ENCODE results near the gene N4BP2L1.
A peak's percentile ranks its signal among the peaks of the same experiment; 100 is the strongest.
"Not testable (repeated sequence)": the region's sequence is repeated elsewhere in the genome, so short reads cannot be mapped to it uniquely, and the experiment has no call there.

The N4BP2L1 gene

DNA sequence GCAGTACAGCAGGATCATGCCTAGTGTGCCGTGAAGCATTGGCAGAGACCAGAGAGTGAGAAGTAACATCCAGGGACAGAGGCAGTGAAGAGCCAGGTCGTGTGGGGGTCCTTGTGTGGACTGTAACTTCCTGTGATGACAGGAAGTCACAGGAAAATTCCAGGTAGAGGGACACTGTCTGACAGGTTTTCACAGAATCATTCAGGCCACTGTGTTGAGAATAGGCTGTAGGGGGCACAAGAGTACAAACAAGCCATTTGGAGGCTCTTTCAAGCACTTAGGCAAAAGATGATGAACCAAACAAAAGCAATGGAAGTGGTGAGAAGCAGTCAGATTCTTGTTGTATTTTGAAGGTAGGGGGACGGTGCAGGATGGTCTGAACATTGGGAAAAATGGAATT is 46.4 kb downstream of the N4BP2L1 start:
- Histone ChIP-seq H3K27me3 (no peaks in the 10 kb centered on the region), H3K9me3 (no peaks in the 10 kb centered on the region), H3K4me1 (no peaks in the 10 kb centered on the region), H3K4me3 (ENCODE audit: low read depth, low read length) (no peak overlapping the region), H3K36me3 (peaks cover 25% of the 10 kb centered on the region)
- peak; percentile 84 for TF ChIP-seq CTCF (IDR thresholded peaks at IDR 0.05; ENCODE audit: low read depth, low read length)
- DNase-seq, result peak; percentile 19

- H3K27me3 ChIP-seq, result no peaks in the 10 kb centered on the region
- no peak overlapping the region for H3K4me3 ChIP-seq (ENCODE audit: low read depth, low read length)
- TF ChIP-seq CTCF (IDR thresholded peaks at IDR 0.05; ENCODE audit: low read depth, low read length), result no peak
- H3K4me1 ChIP-seq, result no peaks in the 10 kb centered on the region
- no peaks in the 10 kb centered on the region for H3K9me3 ChIP-seq
- no peak for DNase-seq
- H3K36me3 ChIP-seq, result peaks cover 6% of the 10 kb centered on the region
Observed at GRCh38 chr13:32378012-32378411, 49.9 kb downstream of the N4BP2L1 start.

GRCh38 chr13:32376642-32377415 is 51.1 kb downstream of the N4BP2L1 start:
- TF ChIP-seq CTCF (IDR thresholded peaks at IDR 0.05; ENCODE audit: low read depth, low read length), result no peak
- H3K36me3 ChIP-seq, result peaks cover 5% of the 10 kb centered on the region
- no peak overlapping the region for H3K4me3 ChIP-seq (ENCODE audit: low read depth, low read length)
- no peaks in the 10 kb centered on the region for H3K27me3 ChIP-seq
- H3K4me1 ChIP-seq, result no peaks in the 10 kb centered on the region
- H3K9me3 ChIP-seq, result no peaks in the 10 kb centered on the region
- no peak for DNase-seq

DNA sequence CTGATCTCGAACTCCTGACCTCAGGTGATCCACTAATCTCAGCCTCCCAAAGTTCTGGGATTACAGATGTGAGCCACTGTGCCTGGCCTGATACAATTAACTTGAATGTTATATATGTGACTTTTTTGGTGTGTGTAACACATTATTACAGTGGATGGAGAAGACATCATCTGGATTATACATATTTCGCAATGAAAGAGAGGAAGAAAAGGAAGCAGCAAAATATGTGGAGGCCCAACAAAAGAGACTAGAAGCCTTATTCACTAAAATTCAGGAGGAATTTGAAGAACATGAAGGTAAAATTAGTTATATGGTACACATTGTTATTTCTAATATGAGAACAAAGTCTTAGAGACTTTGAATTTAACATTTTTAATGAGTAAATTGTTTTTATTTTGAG is 57.1 kb downstream of the N4BP2L1 start:
- Histone ChIP-seq H3K4me3 (ENCODE audit: low read depth, low read length) (no peak overlapping the region), H3K27me3 (no peaks in the 10 kb centered on the region), H3K36me3 (peaks cover 10% of the 10 kb centered on the region), H3K4me1 (no peaks in the 10 kb centered on the region), H3K9me3 (no peaks in the 10 kb centered on the region)
- no peak for TF ChIP-seq CTCF (IDR thresholded peaks at IDR 0.05; ENCODE audit: low read depth, low read length)
- DNase-seq, result no peak

GRCh38 chr13:32362574-32362973 is 65.4 kb downstream of the N4BP2L1 start:
- H3K4me1 ChIP-seq, result no peaks in the 10 kb centered on the region
- peaks cover 11% of the 10 kb centered on the region for H3K36me3 ChIP-seq
- no peak for DNase-seq
- TF ChIP-seq CTCF (IDR thresholded peaks at IDR 0.05; ENCODE audit: low read depth, low read length), result no peak
- no peak overlapping the region for H3K4me3 ChIP-seq (ENCODE audit: low read depth, low read length)
- H3K27me3 ChIP-seq, result no peaks in the 10 kb centered on the region
- H3K9me3 ChIP-seq, result no peaks in the 10 kb centered on the region

DNA sequence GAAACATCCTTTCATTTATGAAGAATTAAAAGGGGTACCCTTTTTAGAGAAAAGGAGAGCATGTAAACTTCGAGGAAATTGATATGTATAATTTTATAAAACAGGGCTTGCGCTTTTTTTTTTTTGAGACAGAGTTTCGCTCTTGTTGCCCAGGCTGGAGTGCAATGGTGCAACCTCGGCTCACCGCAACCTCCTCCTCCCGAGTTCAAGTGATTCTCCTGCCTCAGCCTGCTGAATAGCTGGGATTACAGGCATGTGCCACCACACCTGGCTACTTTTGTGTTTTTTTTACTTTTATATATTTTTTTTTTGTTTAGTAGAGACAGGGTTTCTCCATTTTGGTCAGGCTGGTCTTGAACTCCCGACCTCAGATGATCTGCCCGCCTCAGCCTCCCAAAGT is 72.0 kb downstream of the N4BP2L1 start:
- not testable (repeated sequence) for DNase-seq

More for the DNA sequence above, 72.0 kb downstream of the N4BP2L1 start:
- H3K4me3 ChIP-seq (ENCODE audit: low read depth, low read length); H3K27me3 ChIP-seq; H3K4me1 ChIP-seq; H3K9me3 ChIP-seq; H3K36me3 ChIP-seq: not testable (repeated sequence)
